ENCODE measurements around the gene KIF16B. TPM values are rescaled to one million over a fixed set of nuclear protein-coding genes. Genes with fewer than 3 reads are reported as not detected.

The KIF16B gene
- total and polyA plus RNA-seq, 2 of the 8 experiments (the other 6 are each of a cell fraction or from before 2014, with no cell fraction given) = 3.0 to 9.2 TPM

DNA sequence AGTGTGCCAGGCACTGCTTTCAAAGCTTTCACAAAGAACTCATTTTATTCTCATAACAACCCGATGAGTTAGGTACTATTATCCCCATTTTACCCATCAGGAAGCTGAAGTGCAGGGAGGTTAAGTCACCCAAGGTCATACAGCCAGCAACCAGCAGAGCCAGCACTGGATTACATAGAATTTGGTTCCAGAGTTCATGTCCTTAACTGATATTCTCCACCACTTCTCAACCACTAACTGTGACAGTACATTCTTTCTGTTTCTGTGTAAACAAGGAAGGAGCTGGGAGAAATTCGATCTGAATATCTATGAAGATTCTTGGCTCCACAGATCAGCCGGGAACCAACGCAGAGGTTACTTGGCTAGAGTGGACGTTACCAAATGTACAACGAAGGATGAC is 98.0 kb downstream of the KIF16B start:
- Histone ChIP-seq H3K23ac (ENCODE audit: insufficient read length) (no peak overlapping the region), H3K14ac (ENCODE audit: insufficient read length) (no peak overlapping the region), H2AFZ (ENCODE audit: low read length) (no peak overlapping the region), H2BK5ac (ENCODE audit: low read depth, low read length) (no peak overlapping the region), H2BK15ac (ENCODE audit: low read length) (no peak overlapping the region), H3K79me1 (ENCODE audit: low read depth, low read length) (no peaks in the 10 kb centered on the region), H3K79me2 (ENCODE audit: control insufficient read depth in 1 of 2, insufficient read depth in 2 of 2, low read length in 2 of 2) (no peaks in the 10 kb centered on the region), H3K9me3 (ENCODE audit: insufficient read depth in 2 of 2, low read depth in 1 of 2, low read length in 1 of 2) (no peaks in the 10 kb centered on the region), H4K20me1 (replicated peaks in 1 of 2; ENCODE audit: control insufficient read depth in 1 of 2, insufficient read depth in 2 of 2, low read length in 2 of 2) (no peaks in the 10 kb centered on the region), H3K18ac (ENCODE audit: extremely low read depth, low read length) (no peak overlapping the region), H3K4me1 (replicated peaks in 1 of 4; ENCODE audit: control insufficient read depth in 3 of 4, insufficient read depth in 4 of 4, low read length in 3 of 4) (no peaks in the 10 kb centered on the region; a peak in 1 of 7 replicates), H4K91ac (replicated peaks; ENCODE audit: insufficient read length, low read length) (no peak overlapping the region), H3K4me2 (ENCODE audit: insufficient read depth in 1 of 2, low read depth in 2 of 2, low read length in 2 of 2) (no peak overlapping the region), H3K56ac (replicated peaks; ENCODE audit: insufficient read length, low read depth, low read length) (no peak overlapping the region), H3K27me3 (replicated peaks in 1 of 4; ENCODE audit: control insufficient read depth in 3 of 4, extremely low read depth in 1 of 4, insufficient read depth in 3 of 4, low read length in 3 of 4) (no peaks in the 10 kb centered on the region), H2BK12ac (ENCODE audit: low read depth, low read length) (no peak overlapping the region), H3K23me2 (ENCODE audit: low read depth, low read length) (no peaks in the 10 kb centered on the region), H2BK120ac (replicated peaks; ENCODE audit: low read depth, low read length) (no peak overlapping the region), H3K36me3 (ENCODE audit: control insufficient read depth in 2 of 4, insufficient read depth in 4 of 4, low read length in 3 of 4) (no peaks in the 10 kb centered on the region; a peak in 1 of 8 replicates), H4K8ac (ENCODE audit: extremely low read depth, insufficient read depth, low read length) (no peak overlapping the region), H3K27ac (ENCODE audit: low read depth, low read length) (no peak overlapping the region), H3K4me3 (ENCODE audit: extremely low read depth in 1 of 4, insufficient read depth in 2 of 4, low read depth in 3 of 4, low read length in 4 of 4) (no peak overlapping the region), H2AK5ac (ENCODE audit: low read depth, low read length) (no peak overlapping the region), H4K5ac (ENCODE audit: insufficient read length, low read depth, low read length) (no peak overlapping the region), H2BK20ac (ENCODE audit: low read length) (no peak overlapping the region), H3K9ac (replicated peaks in 1 of 4; ENCODE audit: extremely low read depth in 1 of 4, low read depth in 3 of 4, low read length in 3 of 4) (no peak overlapping the region), H3K4ac (replicated peaks; ENCODE audit: insufficient read length, low read depth, low read length) (no peak overlapping the region)
- 94% methylated on average over 6 of the region's 6 CpGs; no CpG with 5 or more reads in 1 of the 2 experiments for WGBS, 2 experiments (ENCODE audit: extremely low coverage in 1 of 2, insufficient coverage in 1 of 2, insufficient read length in 1 of 2, insufficient replicate concordance in 2 of 2, low coverage in 1 of 2, low lambda C conversion rate in 2 of 2, missing lambda C conversion rate in 1 of 2)
- ChIA-PET CTCF (ENCODE audit: partially characterized antibody) (interaction anchor here (0.5 to 2.6 kb wide), 25 partner anchors 8 to 1118 kb away, joined by 3 to 20 read pairs (median 3); no protein-coding TSS in a partner anchor), POLR2A (ENCODE audit: partially characterized antibody) (no interaction called here)
- FAIRE-seq (no peak), DNase-seq (ENCODE audit: low read depth in 1 of 2, low spot score in 2 of 2) (no peak)
- TF ChIP-seq, protein P1, sequence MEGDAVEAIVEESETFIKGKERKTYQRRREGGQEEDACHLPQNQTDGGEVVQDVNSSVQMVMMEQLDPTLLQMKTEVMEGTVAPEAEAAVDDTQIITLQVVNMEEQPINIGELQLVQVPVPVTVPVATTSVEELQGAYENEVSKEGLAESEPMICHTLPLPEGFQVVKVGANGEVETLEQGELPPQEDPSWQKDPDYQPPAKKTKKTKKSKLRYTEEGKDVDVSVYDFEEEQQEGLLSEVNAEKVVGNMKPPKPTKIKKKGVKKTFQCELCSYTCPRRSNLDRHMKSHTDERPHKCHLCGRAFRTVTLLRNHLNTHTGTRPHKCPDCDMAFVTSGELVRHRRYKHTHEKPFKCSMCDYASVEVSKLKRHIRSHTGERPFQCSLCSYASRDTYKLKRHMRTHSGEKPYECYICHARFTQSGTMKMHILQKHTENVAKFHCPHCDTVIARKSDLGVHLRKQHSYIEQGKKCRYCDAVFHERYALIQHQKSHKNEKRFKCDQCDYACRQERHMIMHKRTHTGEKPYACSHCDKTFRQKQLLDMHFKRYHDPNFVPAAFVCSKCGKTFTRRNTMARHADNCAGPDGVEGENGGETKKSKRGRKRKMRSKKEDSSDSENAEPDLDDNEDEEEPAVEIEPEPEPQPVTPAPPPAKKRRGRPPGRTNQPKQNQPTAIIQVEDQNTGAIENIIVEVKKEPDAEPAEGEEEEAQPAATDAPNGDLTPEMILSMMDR (IDR thresholded peaks at IDR 0.05; ENCODE audit: control extremely low read depth in 1 of 3, insufficient read depth in 1 of 3, low read depth in 1 of 3, low read length in 3 of 3) = no peak
- TF ChIP-seq, protein P2, sequence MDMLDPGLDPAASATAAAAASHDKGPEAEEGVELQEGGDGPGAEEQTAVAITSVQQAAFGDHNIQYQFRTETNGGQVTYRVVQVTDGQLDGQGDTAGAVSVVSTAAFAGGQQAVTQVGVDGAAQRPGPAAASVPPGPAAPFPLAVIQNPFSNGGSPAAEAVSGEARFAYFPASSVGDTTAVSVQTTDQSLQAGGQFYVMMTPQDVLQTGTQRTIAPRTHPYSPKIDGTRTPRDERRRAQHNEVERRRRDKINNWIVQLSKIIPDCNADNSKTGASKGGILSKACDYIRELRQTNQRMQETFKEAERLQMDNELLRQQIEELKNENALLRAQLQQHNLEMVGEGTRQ (IDR thresholded peaks at IDR 0.05; ENCODE audit: low read length) = no peak
- TF ChIP-seq RXRA (IDR thresholded peaks at IDR 0.05; ENCODE audit: insufficient read depth, low read depth, low read length) = no peak
- TF ChIP-seq TEAD4 (IDR thresholded peaks at IDR 0.05; ENCODE audit: low read depth, low read length) = no peak
- TF ChIP-seq POLR2A (IDR thresholded peaks at IDR 0.05; ENCODE audit: control extremely low read depth in 1 of 2, low read depth in 2 of 2, low read length in 2 of 2) = no peak
- TF ChIP-seq TCF12 (IDR thresholded peaks at IDR 0.05; ENCODE audit: low read depth, low read length) = no peak
- no peak for TF ChIP-seq JUN (IDR thresholded peaks at IDR 0.05; ENCODE audit: low read depth, low read length)
- no peak for TF ChIP-seq CHD1 (IDR thresholded peaks at IDR 0.05; ENCODE audit: low read depth, low read length)
- TF ChIP-seq SP1 (IDR thresholded peaks at IDR 0.05; ENCODE audit: low read depth, low read length) = no peak
- no peak for TF ChIP-seq BACH1 (IDR thresholded peaks at IDR 0.05; ENCODE audit: low read length)
- TF ChIP-seq GABPA (IDR thresholded peaks at IDR 0.05; ENCODE audit: borderline replicate concordance, insufficient read depth, low read length) = no peak
- no peak for TF ChIP-seq KDM4A (IDR thresholded peaks at IDR 0.05; ENCODE audit: low read depth, low read length, severe bottlenecking)

Data from H1 (cell line).